ENCODE results near the gene STK24. TPM values are rescaled to one million over a fixed set of nuclear protein-coding genes. Genes with fewer than 3 reads are reported as not detected.

Gene STK24
- total and polyA plus RNA-seq, 2 of the 8 experiments (the other 6 are each of a cell fraction or from before 2014, with no cell fraction given), result 62.8 to 143 TPM

GRCh38 chr13:98439126-98439828 lies 137.6 kb downstream of the STK24 start:
- Histone ChIP-seq H2BK20ac (ENCODE audit: low read length) (no peak overlapping the region), H3K9ac (replicated peaks in 1 of 4; ENCODE audit: extremely low read depth in 1 of 4, low read depth in 3 of 4, low read length in 3 of 4) (no peak overlapping the region), H4K8ac (ENCODE audit: extremely low read depth, insufficient read depth, low read length) (no peak overlapping the region), H2BK12ac (ENCODE audit: low read depth, low read length) (no peak overlapping the region), H2AFZ (ENCODE audit: low read length) (no peak overlapping the region), H3K27ac (ENCODE audit: low read depth, low read length) (no peak overlapping the region; the same call in 1 of the 2 replicates), H3K18ac (ENCODE audit: extremely low read depth, low read length) (no peak overlapping the region), H3K27me3 (replicated peaks in 1 of 4; ENCODE audit: control insufficient read depth in 3 of 4, extremely low read depth in 1 of 4, insufficient read depth in 3 of 4, low read length in 3 of 4) (no peaks in the 10 kb centered on the region), H3K4me3 (ENCODE audit: extremely low read depth in 1 of 4, insufficient read depth in 2 of 4, low read depth in 3 of 4, low read length in 4 of 4) (no peak overlapping the region), H2BK120ac (replicated peaks; ENCODE audit: low read depth, low read length) (no peak overlapping the region), H4K20me1 (replicated peaks in 1 of 2; ENCODE audit: control insufficient read depth in 1 of 2, insufficient read depth in 2 of 2, low read length in 2 of 2) (peaks cover 2 to 3% of the 10 kb centered on the region in 2 experiments), H3K4me1 (replicated peaks in 1 of 4; ENCODE audit: control insufficient read depth in 3 of 4, insufficient read depth in 4 of 4, low read length in 3 of 4) (no peaks in the 10 kb centered on the region), H3K79me1 (ENCODE audit: low read depth, low read length) (no peaks in the 10 kb centered on the region), H3K23ac (ENCODE audit: insufficient read length) (no peak overlapping the region), H4K5ac (ENCODE audit: insufficient read length, low read depth, low read length) (no peak overlapping the region), H3K4ac (replicated peaks; ENCODE audit: insufficient read length, low read depth, low read length) (no peak overlapping the region), H2BK5ac (ENCODE audit: low read depth, low read length) (no peak overlapping the region), H3K36me3 (ENCODE audit: control insufficient read depth in 2 of 4, insufficient read depth in 4 of 4, low read length in 3 of 4) (peaks cover 0 to 6% (median 2%) of the 10 kb centered on the region in 4 experiments; a peak in 4 of 8 replicates), H3K4me2 (ENCODE audit: insufficient read depth in 1 of 2, low read depth in 2 of 2, low read length in 2 of 2) (no peak overlapping the region), H3K56ac (replicated peaks; ENCODE audit: insufficient read length, low read depth, low read length) (no peak overlapping the region), H3K14ac (ENCODE audit: insufficient read length) (no peak overlapping the region), H3K9me3 (ENCODE audit: insufficient read depth in 2 of 2, low read depth in 1 of 2, low read length in 1 of 2) (no peaks in the 10 kb centered on the region), H2AK5ac (ENCODE audit: low read depth, low read length) (no peak overlapping the region), H3K23me2 (ENCODE audit: low read depth, low read length) (no peaks in the 10 kb centered on the region), H4K91ac (replicated peaks; ENCODE audit: insufficient read length, low read length) (no peak overlapping the region), H2BK15ac (ENCODE audit: low read length) (no peak overlapping the region), H3K79me2 (ENCODE audit: control insufficient read depth in 1 of 2, insufficient read depth in 2 of 2, low read length in 2 of 2) (no peaks in the 10 kb centered on the region)
- CTCF ChIA-PET (ENCODE audit: partially characterized antibody), result interaction anchor here (1.1 to 2.7 kb wide), 6 partner anchors 11 to 406 kb away, joined by 3 to 14 read pairs (median 3); no protein-coding TSS in a partner anchor
- POLR2A ChIA-PET (ENCODE audit: partially characterized antibody), result no interaction called here
- DNase-seq (ENCODE audit: low read depth in 1 of 2, low spot score in 2 of 2), result no peak
- WGBS, 2 experiments (ENCODE audit: extremely low coverage in 1 of 2, insufficient coverage in 1 of 2, insufficient read length in 1 of 2, insufficient replicate concordance in 2 of 2, low coverage in 1 of 2, low lambda C conversion rate in 2 of 2, missing lambda C conversion rate in 1 of 2), result 89% methylated on average over 24 of the region's 32 CpGs; no CpG with 5 or more reads in 1 of the 2 experiments
- FAIRE-seq, result no peak
- no peak for TF ChIP-seq USF2 (IDR thresholded peaks at IDR 0.05; ENCODE audit: low read length)
- no peak for TF ChIP-seq SIX5 (IDR thresholded peaks at IDR 0.05; ENCODE audit: low read depth, low read length)
- no peak for TF ChIP-seq MAFK (IDR thresholded peaks at IDR 0.05; ENCODE audit: low read depth, low read length)
